ENCODE data around the gene ACOX1. TPM values are rescaled to one million over a fixed set of nuclear protein-coding genes. Genes with fewer than 3 reads are reported as not detected.
"Not testable (repeated sequence)": the region's sequence is repeated elsewhere in the genome, so short reads cannot be mapped to it uniquely, and the experiment has no call there.

ACOX1 gene
- total RNA-seq, 1 experiment from 2014 or later, result 22.5 TPM

DNA sequence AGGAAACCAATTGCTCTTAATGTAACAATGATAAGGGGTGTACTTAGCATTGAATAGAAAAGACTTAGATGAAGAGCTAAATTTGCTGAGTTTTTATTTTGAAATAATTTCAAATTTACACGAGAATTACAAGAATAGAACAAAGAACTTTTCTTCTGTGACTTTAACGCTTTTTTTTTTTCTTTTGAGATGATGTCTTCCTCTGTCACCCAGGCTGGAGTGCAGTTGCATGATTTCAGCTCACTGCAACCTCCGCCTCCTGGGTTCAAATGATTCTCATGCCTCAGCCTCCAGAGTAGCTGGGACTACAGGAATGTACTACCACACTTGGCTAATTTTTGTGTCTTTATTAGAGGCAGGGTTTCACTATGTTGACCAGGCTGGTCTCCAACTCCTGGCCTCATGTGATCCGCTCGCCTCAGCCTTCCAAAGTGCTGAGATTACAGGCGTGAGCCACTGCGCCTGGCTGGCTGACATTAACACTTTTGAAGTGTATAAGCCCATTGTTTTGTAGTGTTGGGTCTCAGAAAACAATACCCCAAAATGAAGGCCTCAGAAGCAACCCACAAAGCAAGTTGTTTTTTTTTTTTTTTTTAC lies 2.2 kb upstream of the ACOX1 start:
- Histone ChIP-seq H3K9me2 (replicated peaks; ENCODE audit: insufficient read depth, low read length) (no peaks in the 10 kb centered on the region), H3K27ac (ENCODE audit: low read length) (peak overlapping the region; percentile 72), H3K4me2 (ENCODE audit: low read depth, low read length, poor library complexity, severe bottlenecking) (peak overlapping the region; percentile 68)

DNA sequence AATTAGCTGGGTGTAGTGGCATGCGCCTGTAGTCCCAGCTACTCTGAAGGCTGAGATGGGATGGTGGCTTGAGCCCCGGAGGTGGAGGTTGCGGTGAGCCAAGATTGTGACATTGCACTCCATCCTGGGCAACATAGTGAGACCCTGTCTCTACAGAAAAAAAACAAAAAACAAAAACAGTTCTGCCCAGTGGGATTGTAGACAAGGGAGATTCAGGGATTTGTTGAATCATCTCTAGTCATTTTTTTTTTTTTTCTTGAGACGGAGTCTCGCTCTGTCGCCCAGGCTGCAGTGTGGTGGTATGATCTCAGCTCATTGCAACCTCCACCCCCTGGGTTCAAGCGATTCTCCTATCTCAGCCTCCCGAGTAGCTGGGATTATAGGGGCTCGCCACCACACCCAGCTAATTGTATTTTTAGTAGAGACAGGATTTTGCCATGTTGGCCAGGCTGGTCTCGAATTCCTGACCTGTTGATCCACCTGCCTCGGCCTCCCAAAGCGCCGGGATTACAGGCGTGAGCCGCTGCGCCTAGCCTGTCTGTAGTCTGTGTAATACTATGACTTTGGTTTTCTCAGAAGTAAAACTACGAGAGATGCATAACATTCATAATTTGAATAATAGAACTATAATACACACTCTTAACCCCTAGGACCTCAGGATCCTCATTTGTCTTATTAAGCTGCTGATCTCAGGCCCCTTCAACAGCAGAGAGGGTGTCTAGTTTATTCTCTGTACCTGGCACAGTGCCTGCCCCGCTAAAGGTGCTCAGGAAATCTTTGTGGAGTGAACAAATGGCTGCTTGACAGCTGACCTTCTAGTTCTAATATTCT lies 1.4 kb upstream of the ACOX1 start:
- no peaks in the 10 kb centered on the region for H3K27me3 ChIP-seq (ENCODE audit: low read length)
- H3K36me3 ChIP-seq (ENCODE audit: insufficient read depth, low read length), result no peaks in the 10 kb centered on the region
- peak overlapping the region; percentile 72 for H3K27ac ChIP-seq (ENCODE audit: low read length)
- H4K20me1 ChIP-seq (ENCODE audit: insufficient read depth, low read depth, low read length), result no peaks in the 10 kb centered on the region
- H3K79me2 ChIP-seq (ENCODE audit: low read length), result peaks cover 50% of the 10 kb centered on the region
- peak overlapping the region; percentile 73 for H3K4me3 ChIP-seq (ENCODE audit: low read length)
- no peaks in the 10 kb centered on the region for H3K9me3 ChIP-seq (ENCODE audit: low read length)
- DNase-seq, result peak; percentile 60
- no peaks in the 10 kb centered on the region for H3K9me2 ChIP-seq (replicated peaks; ENCODE audit: insufficient read depth, low read length)
- peak overlapping the region; percentile 79 for H3K9ac ChIP-seq (ENCODE audit: low read length)
- peak overlapping the region; percentile 68 for H3K4me2 ChIP-seq (ENCODE audit: low read depth, low read length, poor library complexity, severe bottlenecking)
- peaks cover 51% of the 10 kb centered on the region for H3K4me1 ChIP-seq (ENCODE audit: low read length)
- H2AFZ ChIP-seq (ENCODE audit: low read length), result no peak overlapping the region

More for the DNA sequence above, 2.2 kb upstream of the ACOX1 start:
- H2AFZ ChIP-seq (ENCODE audit: low read length), result no peak overlapping the region
- H3K79me2 ChIP-seq (ENCODE audit: low read length), result peaks cover 49% of the 10 kb centered on the region
- DNase-seq, result no peak
- H3K9ac ChIP-seq (ENCODE audit: low read length), result peak overlapping the region; percentile 79
- H3K4me1 ChIP-seq (ENCODE audit: low read length), result peaks cover 51% of the 10 kb centered on the region
- H4K20me1 ChIP-seq (ENCODE audit: insufficient read depth, low read depth, low read length), result no peaks in the 10 kb centered on the region
- H3K27me3 ChIP-seq (ENCODE audit: low read length), result no peaks in the 10 kb centered on the region
- peak overlapping the region; percentile 73; the same call in 1 of the 2 replicates for H3K4me3 ChIP-seq (ENCODE audit: low read length)
- H3K36me3 ChIP-seq (ENCODE audit: insufficient read depth, low read length), result no peaks in the 10 kb centered on the region
- H3K9me3 ChIP-seq (ENCODE audit: low read length), result no peaks in the 10 kb centered on the region

DNA sequence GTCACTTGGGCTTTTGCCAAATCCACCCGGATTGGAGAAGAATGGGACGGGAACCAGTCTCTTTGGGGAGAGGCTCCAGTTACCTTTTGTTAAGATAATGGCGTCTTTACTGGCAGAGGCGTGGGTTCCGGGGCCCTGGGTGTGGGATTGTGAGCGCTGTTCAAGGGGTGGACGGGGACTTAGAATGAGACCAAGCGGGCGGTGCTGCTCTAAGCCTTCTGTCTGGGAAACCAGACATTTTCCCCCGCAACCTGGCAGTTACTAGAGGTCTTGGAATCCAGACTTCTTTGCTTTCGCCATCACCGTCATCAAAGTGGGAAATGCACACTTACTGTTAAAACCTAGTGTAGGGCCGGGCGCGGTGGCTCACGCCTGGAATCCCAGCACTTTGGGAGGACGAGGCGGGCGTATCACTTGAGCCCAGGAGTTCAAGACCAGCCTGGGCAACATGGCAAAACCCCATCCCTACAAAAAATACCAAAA lies 780 bp upstream of the ACOX1 start:
- no peaks in the 10 kb centered on the region for H3K27me3 ChIP-seq (ENCODE audit: low read length)
- H3K4me1 ChIP-seq (ENCODE audit: low read length), result peaks cover 51% of the 10 kb centered on the region
- no peak for DNase-seq
- peak overlapping the region; percentile 73 for H3K4me3 ChIP-seq (ENCODE audit: low read length)
- no peak overlapping the region for H2AFZ ChIP-seq (ENCODE audit: low read length)
- no peaks in the 10 kb centered on the region for H3K9me2 ChIP-seq (replicated peaks; ENCODE audit: insufficient read depth, low read length)
- peaks cover 49% of the 10 kb centered on the region for H3K79me2 ChIP-seq (ENCODE audit: low read length)
- H3K9ac ChIP-seq (ENCODE audit: low read length), result peak overlapping the region; percentile 79
- H3K4me2 ChIP-seq (ENCODE audit: low read depth, low read length, poor library complexity, severe bottlenecking), result peak overlapping the region; percentile 68
- H3K9me3 ChIP-seq (ENCODE audit: low read length), result no peaks in the 10 kb centered on the region
- no peaks in the 10 kb centered on the region for H4K20me1 ChIP-seq (ENCODE audit: insufficient read depth, low read depth, low read length)
- H3K27ac ChIP-seq (ENCODE audit: low read length), result peak overlapping the region; percentile 72
- no peaks in the 10 kb centered on the region for H3K36me3 ChIP-seq (ENCODE audit: insufficient read depth, low read length)

GRCh38 chr17:75976175-75976848 lies 2.7 kb downstream of the ACOX1 start:
- Histone ChIP-seq H3K9ac (ENCODE audit: low read length) (no peak overlapping the region), H3K36me3 (ENCODE audit: insufficient read depth, low read length) (no peaks in the 10 kb centered on the region), H3K9me3 (ENCODE audit: low read length) (no peaks in the 10 kb centered on the region), H2AFZ (ENCODE audit: low read length) (no peak overlapping the region), H3K9me2 (replicated peaks; ENCODE audit: insufficient read depth, low read length) (no peaks in the 10 kb centered on the region), H3K27me3 (ENCODE audit: low read length) (no peaks in the 10 kb centered on the region), H3K4me2 (ENCODE audit: low read depth, low read length, poor library complexity, severe bottlenecking) (no peak overlapping the region), H3K4me1 (ENCODE audit: low read length) (peaks cover 30% of the 10 kb centered on the region), H4K20me1 (ENCODE audit: insufficient read depth, low read depth, low read length) (no peaks in the 10 kb centered on the region), H3K79me2 (ENCODE audit: low read length) (peaks cover 36% of the 10 kb centered on the region), H3K27ac (ENCODE audit: low read length) (no peak overlapping the region), H3K4me3 (ENCODE audit: low read length) (no peak overlapping the region)
- DNase-seq, result no peak

DNA sequence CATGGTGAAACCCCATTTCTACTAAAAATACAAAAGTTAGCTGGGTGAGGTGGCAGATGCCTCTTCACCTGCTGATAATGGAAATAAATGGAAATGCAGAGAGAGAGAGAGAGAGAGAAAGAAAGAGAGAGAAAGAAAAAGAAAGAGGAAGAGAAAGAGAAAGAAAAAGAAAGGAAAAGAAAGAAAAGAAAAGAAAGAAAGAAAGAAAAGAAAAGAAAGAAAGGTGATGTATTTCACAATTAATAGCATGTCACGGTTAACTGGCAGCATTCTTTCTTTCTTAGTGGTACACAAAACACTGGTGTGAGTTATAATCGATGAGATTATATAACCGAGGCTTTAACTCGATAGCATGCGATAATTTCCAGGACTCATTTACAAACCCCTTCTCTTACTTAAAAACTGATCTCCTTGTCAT lies 3.2 kb downstream of the ACOX1 start:
- H3K9ac ChIP-seq (ENCODE audit: low read length), result no peak overlapping the region
- no peak overlapping the region for H3K4me2 ChIP-seq (ENCODE audit: low read depth, low read length, poor library complexity, severe bottlenecking)
- H3K36me3 ChIP-seq (ENCODE audit: insufficient read depth, low read length), result no peaks in the 10 kb centered on the region
- no peaks in the 10 kb centered on the region for H3K9me2 ChIP-seq (replicated peaks; ENCODE audit: insufficient read depth, low read length)
- H3K79me2 ChIP-seq (ENCODE audit: low read length), result peaks cover 30% of the 10 kb centered on the region
- H3K4me1 ChIP-seq (ENCODE audit: low read length), result peaks cover 24% of the 10 kb centered on the region
- no peaks in the 10 kb centered on the region for H3K27me3 ChIP-seq (ENCODE audit: low read length)
- DNase-seq, result no peak
- no peaks in the 10 kb centered on the region for H3K9me3 ChIP-seq (ENCODE audit: low read length)
- no peak overlapping the region for H2AFZ ChIP-seq (ENCODE audit: low read length)
- no peaks in the 10 kb centered on the region for H4K20me1 ChIP-seq (ENCODE audit: insufficient read depth, low read depth, low read length)
- H3K27ac ChIP-seq (ENCODE audit: low read length), result no peak overlapping the region
- H3K4me3 ChIP-seq (ENCODE audit: low read length), result no peak overlapping the region

DNA sequence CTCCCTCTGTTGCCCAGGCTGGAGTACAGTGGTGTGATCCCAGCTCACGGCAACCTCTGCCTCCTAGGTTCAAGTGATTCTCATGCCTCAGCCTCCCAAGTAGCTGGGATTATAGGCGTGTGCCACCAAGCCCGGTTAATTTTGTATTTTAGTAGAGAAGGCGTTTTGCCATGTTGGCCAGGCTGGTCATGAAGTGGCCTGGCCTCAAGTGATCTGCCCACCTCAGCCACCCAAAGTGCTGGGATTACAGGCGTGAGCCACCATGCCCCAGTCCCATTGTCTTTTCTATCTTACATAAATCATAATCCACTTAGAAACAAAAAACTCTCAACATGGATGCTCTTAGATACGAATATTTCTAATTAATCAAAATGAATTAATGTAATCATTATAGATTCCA lies 3.8 kb downstream of the ACOX1 start:
- Histone ChIP-seq H3K4me1 (ENCODE audit: low read length) (peaks cover 18% of the 10 kb centered on the region), H3K79me2 (ENCODE audit: low read length) (peaks cover 26% of the 10 kb centered on the region)
- H3K9me2 ChIP-seq (replicated peaks; ENCODE audit: insufficient read depth, low read length); H3K27me3 ChIP-seq (ENCODE audit: low read length); H3K36me3 ChIP-seq (ENCODE audit: insufficient read depth, low read length); H3K9me3 ChIP-seq (ENCODE audit: low read length); H4K20me1 ChIP-seq (ENCODE audit: insufficient read depth, low read depth, low read length); DNase-seq; H3K4me3 ChIP-seq (ENCODE audit: low read length); H3K4me2 ChIP-seq (ENCODE audit: low read depth, low read length, poor library complexity, severe bottlenecking); H3K27ac ChIP-seq (ENCODE audit: low read length); H3K9ac ChIP-seq (ENCODE audit: low read length); H2AFZ ChIP-seq (ENCODE audit: low read length): not testable (repeated sequence)

DNA sequence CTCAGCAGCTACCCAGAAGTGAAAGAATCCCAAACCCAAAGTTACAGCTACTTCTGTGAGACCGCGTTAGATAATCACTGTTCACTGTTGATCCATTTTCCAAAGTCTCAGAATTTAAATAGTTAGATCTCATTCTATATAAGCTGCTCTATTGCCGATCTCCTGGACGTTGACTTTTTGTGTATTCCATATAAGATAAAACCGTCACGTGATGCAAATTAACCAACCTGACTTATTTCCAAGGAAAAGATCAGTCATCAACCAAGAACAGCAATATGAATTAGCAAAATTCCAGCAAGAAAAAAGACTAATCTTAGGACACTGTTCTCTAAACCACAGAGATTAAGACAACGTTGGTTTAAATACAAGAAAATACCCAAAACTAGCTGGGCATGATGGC lies 8.3 kb downstream of the ACOX1 start:
- Histone ChIP-seq H3K4me2 (ENCODE audit: low read depth, low read length, poor library complexity, severe bottlenecking) (no peak overlapping the region), H3K79me2 (ENCODE audit: low read length) (0 out of 2 replicates have a peak, but pooled peaks cover 3% of the 10 kb centered on the region)

GRCh38 chr17:75970011-75970523 lies 8.9 kb downstream of the ACOX1 start:
- H3K79me2 ChIP-seq (ENCODE audit: low read length), result 0 out of 2 replicates have a peak, but pooled peaks cover 3% of the 10 kb centered on the region
- H3K27me3 ChIP-seq (ENCODE audit: low read length), result no peaks in the 10 kb centered on the region
- H3K4me2 ChIP-seq (ENCODE audit: low read depth, low read length, poor library complexity, severe bottlenecking), result no peak overlapping the region
- H3K9me2 ChIP-seq (replicated peaks; ENCODE audit: insufficient read depth, low read length), result no peaks in the 10 kb centered on the region
- H3K9ac ChIP-seq (ENCODE audit: low read length), result no peak overlapping the region
- no peak overlapping the region for H2AFZ ChIP-seq (ENCODE audit: low read length)
- no peak overlapping the region for H3K27ac ChIP-seq (ENCODE audit: low read length)
- no peaks in the 10 kb centered on the region; the same call in 1 of the 2 replicates for H3K36me3 ChIP-seq (ENCODE audit: insufficient read depth, low read length)
- H3K4me3 ChIP-seq (ENCODE audit: low read length), result no peak overlapping the region
- no peak for DNase-seq
- H3K9me3 ChIP-seq (ENCODE audit: low read length), result no peaks in the 10 kb centered on the region
- peaks cover 4% of the 10 kb centered on the region for H3K4me1 ChIP-seq (ENCODE audit: low read length)
- no peaks in the 10 kb centered on the region for H4K20me1 ChIP-seq (ENCODE audit: insufficient read depth, low read depth, low read length)

More for the DNA sequence above, 8.3 kb downstream of the ACOX1 start:
- no peaks in the 10 kb centered on the region for H3K9me2 ChIP-seq (replicated peaks; ENCODE audit: insufficient read depth, low read length)
- no peaks in the 10 kb centered on the region for H4K20me1 ChIP-seq (ENCODE audit: insufficient read depth, low read depth, low read length)
- H3K9me3 ChIP-seq (ENCODE audit: low read length), result no peaks in the 10 kb centered on the region
- H3K36me3 ChIP-seq (ENCODE audit: insufficient read depth, low read length), result no peaks in the 10 kb centered on the region; the same call in 1 of the 2 replicates
- H3K27me3 ChIP-seq (ENCODE audit: low read length), result no peaks in the 10 kb centered on the region
- H3K4me3 ChIP-seq (ENCODE audit: low read length), result no peak overlapping the region
- no peak overlapping the region for H3K27ac ChIP-seq (ENCODE audit: low read length)
- no peak overlapping the region for H3K9ac ChIP-seq (ENCODE audit: low read length)
- peaks cover 4% of the 10 kb centered on the region for H3K4me1 ChIP-seq (ENCODE audit: low read length)
- DNase-seq, result no peak
- H2AFZ ChIP-seq (ENCODE audit: low read length), result no peak overlapping the region
